ENCODE results near the gene TTC28. TPM values are rescaled to one million over a fixed set of nuclear protein-coding genes. Genes with fewer than 3 reads are reported as not detected.

Gene TTC28
- total and polyA plus RNA-seq, 7 donors: 0.23 to 102 (median 46.1) TPM

GRCh38 chr22:28585324-28585723 is 94.3 kb downstream of the TTC28 start:
- peaks cover 0 to 8% (median 0%) of the 10 kb centered on the region in 4 donors for H3K4me1 ChIP-seq
- intact Hi-C loops (cut with DNase I): no loop called here
- DNase-seq: no peak
- no peak overlapping the region for H3K27ac ChIP-seq
- WGBS, 2 donors: 96 to 97% methylated on average over 11 of the region's 11 CpGs
- TF ChIP-seq POLR2A (IDR thresholded peaks at IDR 0.05) (no peak), POLR2AphosphoS5 (IDR thresholded peaks at IDR 0.05) (no peak), EP300 (IDR thresholded peaks at IDR 0.05) (no peak), CTCF (IDR thresholded peaks at IDR 0.05) (no peak)
- H3K36me3 ChIP-seq: no peaks in the 10 kb centered on the region
- H3K4me3 ChIP-seq: no peak overlapping the region
- H3K27me3 ChIP-seq: no peaks in the 10 kb centered on the region
- no peaks in the 10 kb centered on the region for H3K9me3 ChIP-seq

- 83 to 86% methylated on average over 3 of the region's 3 CpGs for WGBS, 2 donors
- no peak for DNase-seq
- Histone ChIP-seq H3K4me1 (peaks cover 0 to 8% (median 0%) of the 10 kb centered on the region in 4 donors), H3K36me3 (no peaks in the 10 kb centered on the region), H3K27me3 (no peaks in the 10 kb centered on the region), H3K27ac (no peak overlapping the region), H3K9me3 (no peaks in the 10 kb centered on the region), H3K4me3 (no peak overlapping the region)
- intact Hi-C loops (cut with DNase I): no loop called here
- TF ChIP-seq CTCF (IDR thresholded peaks at IDR 0.05) (no peak), POLR2A (IDR thresholded peaks at IDR 0.05) (no peak), POLR2AphosphoS5 (IDR thresholded peaks at IDR 0.05) (no peak), EP300 (IDR thresholded peaks at IDR 0.05) (no peak)
These were observed 96.8 kb downstream of the TTC28 start for GRCh38 chr22:28582806-28583205.

GRCh38 chr22:28581016-28581415 is 98.6 kb downstream of the TTC28 start:
- no peaks in the 10 kb centered on the region for H3K9me3 ChIP-seq
- WGBS, 2 donors: 76 to 83% methylated on average over 8 of the region's 8 CpGs
- DNase-seq: no peak
- TF ChIP-seq POLR2AphosphoS5 (IDR thresholded peaks at IDR 0.05) (no peak), POLR2A (IDR thresholded peaks at IDR 0.05) (no peak), CTCF (IDR thresholded peaks at IDR 0.05) (no peak), EP300 (IDR thresholded peaks at IDR 0.05) (no peak)
- intact Hi-C loops (cut with DNase I): no loop called here
- H3K4me3 ChIP-seq: no peak overlapping the region
- no peaks in the 10 kb centered on the region for H3K36me3 ChIP-seq
- H3K27ac ChIP-seq: no peak overlapping the region
- H3K27me3 ChIP-seq: no peaks in the 10 kb centered on the region
- H3K4me1 ChIP-seq: peaks cover 0 to 8% (median 0%) of the 10 kb centered on the region in 4 donors

GRCh38 chr22:28576162-28576561 is 103.5 kb downstream of the TTC28 start:
- no peak for TF ChIP-seq EP300 (IDR thresholded peaks at IDR 0.05)
- no peak for TF ChIP-seq POLR2A (IDR thresholded peaks at IDR 0.05)
- TF ChIP-seq POLR2AphosphoS5 (IDR thresholded peaks at IDR 0.05): no peak
- no peak for TF ChIP-seq CTCF (IDR thresholded peaks at IDR 0.05)
- Histone ChIP-seq H3K9me3 (no peaks in the 10 kb centered on the region), H3K27ac (no peak overlapping the region), H3K4me1 (no peaks in the 10 kb centered on the region), H3K27me3 (no peaks in the 10 kb centered on the region), H3K36me3 (no peaks in the 10 kb centered on the region), H3K4me3 (no peak overlapping the region)
- no peak for DNase-seq
- intact Hi-C loops (cut with DNase I): no loop called here
- 71 to 88% methylated on average over 3 of the region's 3 CpGs for WGBS, 2 donors

- no peaks in the 10 kb centered on the region for H3K4me1 ChIP-seq
- DNase-seq: no peak
- intact Hi-C loops (cut with DNase I): no loop called here
- no peaks in the 10 kb centered on the region for H3K9me3 ChIP-seq
- 57 to 60% methylated on average over 4 of the region's 4 CpGs for WGBS, 2 donors
- TF ChIP-seq POLR2A (IDR thresholded peaks at IDR 0.05) (no peak), EP300 (IDR thresholded peaks at IDR 0.05) (no peak), CTCF (IDR thresholded peaks at IDR 0.05) (no peak), POLR2AphosphoS5 (IDR thresholded peaks at IDR 0.05) (no peak)
- no peaks in the 10 kb centered on the region for H3K36me3 ChIP-seq
- H3K27ac ChIP-seq: no peak overlapping the region
- H3K4me3 ChIP-seq: no peak overlapping the region
- no peaks in the 10 kb centered on the region for H3K27me3 ChIP-seq
These were observed 105.4 kb downstream of the TTC28 start for GRCh38 chr22:28574159-28574788.

Data from sigmoid colon (tissue), 7 donors.